GM18499 (cell line): ENCODE measurements around the gene PTPN4.
A peak's percentile ranks its signal among the peaks of the same experiment; 100 is the strongest.

Experiments
- ATAC-seq: cut with Tn5 transposase; IDR thresholded peaks from one replicate; pipeline ENCODE4 v1.9.1; 2021; ENCODE audit warnings: moderate number of reproducible peaks; ENCODE audit not compliant: insufficient read depth, unreplicated experiment

PTPN4 gene

GRCh38 chr2:119760237-119760955 is 674 bp downstream of the PTPN4 start:
- peak; percentile 9 for ATAC-seq

GRCh38 chr2:119760956-119761275 is 1.2 kb downstream of the PTPN4 start:
- no peak for ATAC-seq

GRCh38 chr2:119764832-119765231 is 5.1 kb downstream of the PTPN4 start:
- no peak for ATAC-seq

GRCh38 chr2:119765433-119766002 is 5.8 kb downstream of the PTPN4 start:
- no peak for ATAC-seq

GRCh38 chr2:119766944-119767343 is 7.2 kb downstream of the PTPN4 start:
- no peak for ATAC-seq

GRCh38 chr2:119768742-119769141 is 9.0 kb downstream of the PTPN4 start:
- ATAC-seq, result no peak

- no peak for ATAC-seq
These were observed 9.9 kb downstream of the PTPN4 start for GRCh38 chr2:119769645-119770044.

- ATAC-seq, result no peak
These were observed 11.6 kb downstream of the PTPN4 start for GRCh38 chr2:119771331-119771730.

GRCh38 chr2:119772128-119772527 is 12.4 kb downstream of the PTPN4 start:
- ATAC-seq, result no peak

- ATAC-seq, result no peak
These were observed 13.0 kb downstream of the PTPN4 start for GRCh38 chr2:119772767-119773166.

GRCh38 chr2:119774026-119774425 is 14.3 kb downstream of the PTPN4 start:
- ATAC-seq, result no peak

- no peak for ATAC-seq
These were observed 15.4 kb downstream of the PTPN4 start for GRCh38 chr2:119775102-119775501.

- no peak for ATAC-seq
These were observed 22.7 kb downstream of the PTPN4 start for GRCh38 chr2:119782308-119783027.

GRCh38 chr2:119784876-119785275 is 25.2 kb downstream of the PTPN4 start:
- ATAC-seq, result no peak

GRCh38 chr2:119786295-119786694 is 26.6 kb downstream of the PTPN4 start:
- ATAC-seq, result no peak

- ATAC-seq, result no peak
These were observed 29.0 kb downstream of the PTPN4 start for GRCh38 chr2:119788752-119789151.

GRCh38 chr2:119790466-119790865 is 30.7 kb downstream of the PTPN4 start:
- no peak for ATAC-seq

GRCh38 chr2:119792907-119793312 is 33.2 kb downstream of the PTPN4 start:
- no peak for ATAC-seq

GRCh38 chr2:119794237-119794636 is 34.5 kb downstream of the PTPN4 start:
- ATAC-seq, result no peak

- no peak for ATAC-seq
These were observed 35.9 kb downstream of the PTPN4 start for GRCh38 chr2:119795309-119796303.
